Adrenal gland (tissue), 12 donors: Measurements from ENCODE around the gene FRMD1. TPM values are rescaled to one million over a fixed set of nuclear protein-coding genes. Genes with fewer than 3 reads are reported as not detected.

Experiments
- DNase-seq, 7 donors: peaks; one replicate each; pipeline ENCODE4 v3.0.0-alpha.2; 2019 to 2020
- H3K27ac ChIP-seq, 5 donors: fragments of 200-600 bp; sonication (generic) in 4 of 5; 1 replicate in 3 of 5; 2 replicates in 2 of 5; pipeline versions ENCODE4 v1.5.1 to v1.8.0; 2016 to 2020; ENCODE audit warnings: mild to moderate bottlenecking in 1 of 5
- H3K27me3 ChIP-seq: fragments of 200-600 bp; 2 replicates; pipeline ENCODE4 v1.8.0; 2021
- H3K36me3 ChIP-seq, 2 donors: fragments of 200-600 bp; replicated peaks in 1 of 2; 1 replicate in 1 of 2; 2 replicates in 1 of 2; pipeline versions ENCODE4 v1.5.1 to v1.8.0; 2018 to 2022
- H3K4me1 ChIP-seq, 2 donors: fragments of 200-600 bp; replicated peaks in 1 of 2; 1 replicate in 1 of 2; 2 replicates in 1 of 2; pipeline versions ENCODE4 v1.5.1 to v1.8.0; 2018 to 2021
- H3K4me3 ChIP-seq, 4 donors: fragments of 200-600 bp; sonication (generic) in 3 of 4; one replicate each; pipeline ENCODE4 v1.5.1; 2016 to 2018
- H3K9me3 ChIP-seq, 3 donors: fragments of 200-600 bp; sonication (generic) in 1 of 3; replicated peaks in 1 of 3; 1 replicate in 2 of 3; 2 replicates in 1 of 3; pipeline versions ENCODE4 v1.5.1 to v1.8.0; 2016 to 2021
- CTCF ChIP-seq, 6 experiments: fragments of 450-650 bp in 4 of 6; fragments of 200-600 bp in 2 of 6; sonication (generic) in 1 of 6; IDR thresholded peaks; 1 replicate in 5 of 6; 2 replicates in 1 of 6; pipeline versions ENCODE4 v1.5.1 to v1.8.0; 2016 to 2021; ENCODE audit warnings: antibody characterized with exemption in 6 of 6, mild to moderate bottlenecking in 2 of 6, moderate library complexity in 1 of 6
- POLR2A ChIP-seq, 2 donors: fragments of 450-650 bp; IDR thresholded peaks; one replicate each; pipeline ENCODE4 v1.6.1; 2017; ENCODE audit warnings: antibody characterized with exemption in 2 of 2, mild to moderate bottlenecking in 2 of 2, moderate library complexity in 1 of 2
- WGBS, 4 donors: extraction: QIAGEN DNeasy Blood & Tissue Kit in 2 of 4; methylation state at CpG; one replicate each; pipeline versions ENCODE4 v1.1.5 to v1.1.7; 2013 to 2017; 5-methylcytosine and 5-hydroxymethylcytosine counted together
- intact Hi-C, 2 donors: fragments of 100-400 bp; cut with DNase I; formaldehyde crosslinking; loops; one replicate each; pipeline versions ENCODE4 v1.14.1 to v1.15.0; 2022 to 2023
- polyA plus RNA-seq, 3 donors: library from polyadenylated mRNA; stranded (reverse); fragments of 200-250 nt in 2 of 3; fragments of 350-450 nt in 1 of 3; fragmentation: Illumina TruSeq in 1 of 3; extraction: RNeasy Lipid Tissue Mini Kit (QIAGEN cat#74804) in 1 of 3; gene quantifications; one replicate each; pipeline ENCODE4 v1.2.3, GENCODE V29; 2013 to 2014
- total RNA-seq, 9 donors: library from RNA; depleted of rRNA in 4 of 9; stranded (reverse); fragments of >200 nt in 4 of 9; fragments of 120-200 nt in 1 of 9; fragmentation: NEBNext Ultra II Directional in 1 of 9; extraction: Animal tissue kit (Norgen Biotek cat#: 25700) in 1 of 9; gene quantifications; one replicate each; pipeline versions ENCODE4 v1.1.0 to v1.2.4, GENCODE V29; 2013 to 2023
- donor health status: healthy with polysubstance abuse.
- donor health status: Bipolar disorder and iron deficiency.
- donor health status: DM: yes; HTN: yes; CAD: no.
- donor health status: DM: no; HTN: no; CAD: no.
- donor health status: DM: no; HTN: no; CAD: no.
- donor health status: DM: yes; HTN: yes; CAD: no.

FRMD1 gene
- total and polyA plus RNA-seq, 12 donors = under 0.01 to 0.32 (median 0.14) TPM; not detected in 7

- intact Hi-C loops = no loop called here
- Histone ChIP-seq H3K9me3 (no peaks in the 10 kb centered on the region), H3K36me3 (no peaks in the 10 kb centered on the region), H3K27ac (no peak overlapping the region), H3K27me3 (no peaks in the 10 kb centered on the region), H3K4me1 (no peaks in the 10 kb centered on the region), H3K4me3 (no peak overlapping the region)
- WGBS, 4 donors = 71 to 88% (median 85%) methylated on average over 8 to 9 of the region's 9 CpGs
- no peak for TF ChIP-seq POLR2A (IDR thresholded peaks at IDR 0.05)
- DNase-seq = peak in 1 of 7 donors; percentile 17
Measured at GRCh38 chr6:168026925-168027324, 52.1 kb downstream of the FRMD1 start.

GRCh38 chr6:168025831-168026710 lies 52.9 kb downstream of the FRMD1 start:
- WGBS, 4 donors = 81 to 86% (median 83%) methylated on average over 20 of the region's 20 CpGs
- no peaks in the 10 kb centered on the region for H3K27me3 ChIP-seq
- intact Hi-C loops = no loop called here

GRCh38 chr6:168024951-168025510 lies 54.0 kb downstream of the FRMD1 start:
- DNase-seq = peak in 1 of 7 donors; percentile 25
- no peak overlapping the region for H3K27ac ChIP-seq
- H3K9me3 ChIP-seq = no peaks in the 10 kb centered on the region
- intact Hi-C loops = no loop called here
- no peaks in the 10 kb centered on the region for H3K4me1 ChIP-seq
- H3K36me3 ChIP-seq = no peaks in the 10 kb centered on the region
- TF ChIP-seq CTCF (IDR thresholded peaks at IDR 0.05) = no peak
- TF ChIP-seq POLR2A (IDR thresholded peaks at IDR 0.05) = no peak
- 79 to 86% (median 81%) methylated on average over 18 of the region's 18 CpGs for WGBS, 4 donors
- H3K4me3 ChIP-seq = no peak overlapping the region
- no peaks in the 10 kb centered on the region for H3K27me3 ChIP-seq

More at GRCh38 chr6:168025831-168026710, 52.9 kb downstream of the FRMD1 start:
- TF ChIP-seq POLR2A (IDR thresholded peaks at IDR 0.05) = no peak
- no peak for TF ChIP-seq CTCF (IDR thresholded peaks at IDR 0.05)
- Histone ChIP-seq H3K9me3 (no peaks in the 10 kb centered on the region), H3K4me3 (no peak overlapping the region), H3K36me3 (no peaks in the 10 kb centered on the region), H3K27ac (no peak overlapping the region), H3K4me1 (no peaks in the 10 kb centered on the region)
- peak in 1 of 7 donors; percentile 13 for DNase-seq

- Histone ChIP-seq H3K4me3 (no peak overlapping the region), H3K27ac (no peak overlapping the region), H3K4me1 (no peaks in the 10 kb centered on the region), H3K9me3 (no peaks in the 10 kb centered on the region), H3K36me3 (no peaks in the 10 kb centered on the region), H3K27me3 (no peaks in the 10 kb centered on the region)
- intact Hi-C loops = no loop called here
- WGBS, 4 donors = 71 to 75% (median 74%) methylated on average over 7 of the region's 7 CpGs
- no peak for DNase-seq
- TF ChIP-seq CTCF (IDR thresholded peaks at IDR 0.05) (no peak), POLR2A (IDR thresholded peaks at IDR 0.05) (no peak)
Measured at GRCh38 chr6:168022488-168023321, 56.3 kb downstream of the FRMD1 start.
